ENCODE results near the gene RARS1.

GRCh38 chr5:168553377-168554130 is 67.3 kb downstream of the RARS1 start:
- TF ChIP-seq EZH2 (IDR thresholded peaks at IDR 0.05; ENCODE audit: low read depth, unreplicated experiment): no peak
- TF ChIP-seq CTCF (conservative IDR thresholded peaks at IDR 0.05; ENCODE audit: low read depth in 2 of 2): no peak
- TF ChIP-seq CREB1 (CRISPR knock-in tag; IDR thresholded peaks at IDR 0.05; ENCODE audit: low read depth): no peak
- TF ChIP-seq, protein P1, sequence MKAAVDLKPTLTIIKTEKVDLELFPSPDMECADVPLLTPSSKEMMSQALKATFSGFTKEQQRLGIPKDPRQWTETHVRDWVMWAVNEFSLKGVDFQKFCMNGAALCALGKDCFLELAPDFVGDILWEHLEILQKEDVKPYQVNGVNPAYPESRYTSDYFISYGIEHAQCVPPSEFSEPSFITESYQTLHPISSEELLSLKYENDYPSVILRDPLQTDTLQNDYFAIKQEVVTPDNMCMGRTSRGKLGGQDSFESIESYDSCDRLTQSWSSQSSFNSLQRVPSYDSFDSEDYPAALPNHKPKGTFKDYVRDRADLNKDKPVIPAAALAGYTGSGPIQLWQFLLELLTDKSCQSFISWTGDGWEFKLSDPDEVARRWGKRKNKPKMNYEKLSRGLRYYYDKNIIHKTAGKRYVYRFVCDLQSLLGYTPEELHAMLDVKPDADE (IDR thresholded peaks at IDR 0.05): no peak
- TF ChIP-seq, protein P2, sequence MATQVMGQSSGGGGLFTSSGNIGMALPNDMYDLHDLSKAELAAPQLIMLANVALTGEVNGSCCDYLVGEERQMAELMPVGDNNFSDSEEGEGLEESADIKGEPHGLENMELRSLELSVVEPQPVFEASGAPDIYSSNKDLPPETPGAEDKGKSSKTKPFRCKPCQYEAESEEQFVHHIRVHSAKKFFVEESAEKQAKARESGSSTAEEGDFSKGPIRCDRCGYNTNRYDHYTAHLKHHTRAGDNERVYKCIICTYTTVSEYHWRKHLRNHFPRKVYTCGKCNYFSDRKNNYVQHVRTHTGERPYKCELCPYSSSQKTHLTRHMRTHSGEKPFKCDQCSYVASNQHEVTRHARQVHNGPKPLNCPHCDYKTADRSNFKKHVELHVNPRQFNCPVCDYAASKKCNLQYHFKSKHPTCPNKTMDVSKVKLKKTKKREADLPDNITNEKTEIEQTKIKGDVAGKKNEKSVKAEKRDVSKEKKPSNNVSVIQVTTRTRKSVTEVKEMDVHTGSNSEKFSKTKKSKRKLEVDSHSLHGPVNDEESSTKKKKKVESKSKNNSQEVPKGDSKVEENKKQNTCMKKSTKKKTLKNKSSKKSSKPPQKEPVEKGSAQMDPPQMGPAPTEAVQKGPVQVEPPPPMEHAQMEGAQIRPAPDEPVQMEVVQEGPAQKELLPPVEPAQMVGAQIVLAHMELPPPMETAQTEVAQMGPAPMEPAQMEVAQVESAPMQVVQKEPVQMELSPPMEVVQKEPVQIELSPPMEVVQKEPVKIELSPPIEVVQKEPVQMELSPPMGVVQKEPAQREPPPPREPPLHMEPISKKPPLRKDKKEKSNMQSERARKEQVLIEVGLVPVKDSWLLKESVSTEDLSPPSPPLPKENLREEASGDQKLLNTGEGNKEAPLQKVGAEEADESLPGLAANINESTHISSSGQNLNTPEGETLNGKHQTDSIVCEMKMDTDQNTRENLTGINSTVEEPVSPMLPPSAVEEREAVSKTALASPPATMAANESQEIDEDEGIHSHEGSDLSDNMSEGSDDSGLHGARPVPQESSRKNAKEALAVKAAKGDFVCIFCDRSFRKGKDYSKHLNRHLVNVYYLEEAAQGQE (IDR thresholded peaks at IDR 0.05; ENCODE audit: unreplicated experiment): no peak
- no peak for TF ChIP-seq POLR2AphosphoS5 (IDR thresholded peaks at IDR 0.05; ENCODE audit: low read depth)
- no peak for TF ChIP-seq NANOG (IDR thresholded peaks at IDR 0.05; ENCODE audit: borderline replicate concordance)
- no peak for TF ChIP-seq ZNF331 (CRISPR knock-in tag; IDR thresholded peaks at IDR 0.05; ENCODE audit: low read depth)
- TF ChIP-seq JUNB (IDR thresholded peaks at IDR 0.05; ENCODE audit: unreplicated experiment): no peak
- no peak for TF ChIP-seq ZNF114 (CRISPR knock-in tag; IDR thresholded peaks at IDR 0.05)
